ENCODE results near the gene C1QTNF6. TPM values are rescaled to one million over a fixed set of nuclear protein-coding genes. Genes with fewer than 3 reads are reported as not detected.

Gene C1QTNF6
- total RNA-seq, 2 experiments from 2014 or later = 7.3 to 19.6 TPM

DNA sequence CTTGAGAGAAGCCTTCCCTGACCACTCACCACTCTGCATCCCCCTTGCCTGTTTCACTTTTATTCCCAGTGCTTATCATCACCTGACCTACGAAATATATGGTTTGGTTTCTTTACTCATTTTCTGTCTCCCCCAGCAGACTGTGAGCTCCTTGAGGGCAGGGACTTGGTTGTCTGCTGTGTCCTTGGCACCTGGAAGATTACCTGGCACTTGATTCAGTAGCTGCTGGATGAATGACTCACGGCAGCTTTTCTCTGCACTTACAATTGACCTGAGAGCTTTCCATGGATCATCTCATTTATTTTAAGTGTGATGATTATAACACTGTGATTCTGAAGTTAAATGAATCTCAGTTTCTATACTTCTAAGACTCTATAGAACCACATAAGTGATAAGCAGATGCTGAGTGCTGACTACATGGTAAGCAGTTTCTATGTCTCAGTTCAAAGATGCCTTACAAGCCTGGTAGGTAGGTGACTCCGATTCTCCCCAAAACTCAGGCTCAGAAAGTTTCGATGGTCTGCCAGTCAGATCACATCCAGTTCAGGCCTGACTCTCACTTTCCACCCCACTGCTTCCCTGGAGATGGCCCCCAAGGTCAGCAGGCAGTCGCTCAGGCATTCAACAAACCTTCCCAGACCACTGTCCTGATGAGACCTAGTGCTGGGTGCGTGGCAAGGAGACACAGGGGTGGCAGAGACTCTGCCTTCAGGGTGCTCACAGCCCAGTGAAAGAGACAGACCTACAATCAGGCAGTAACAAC, 50.0 kb downstream of the C1QTNF6 start:
- H3K9me2 ChIP-seq (ENCODE audit: insufficient read depth, low read length) = no peaks in the 10 kb centered on the region
- no peak for TF ChIP-seq CTCF (conservative IDR thresholded peaks at IDR 0.05; ENCODE audit: low read length)
- TF ChIP-seq EZH2phosphoT487 (IDR thresholded peaks at IDR 0.05; ENCODE audit: borderline replicate concordance, low read depth, low read length) = no peak
- H3K4me3 ChIP-seq (ENCODE audit: low read depth, low read length, poor library complexity, severe bottlenecking) = no peak overlapping the region
- BruUV-seq (replicated peaks) = no TSS peak
- no peaks in the 10 kb centered on the region for H3K36me3 ChIP-seq (ENCODE audit: insufficient read depth, low read length)
- ChIA-PET POLR2A (no interaction called here), CTCF (ENCODE audit: unreplicated experiment) (no interaction called here)
- H3K4me2 ChIP-seq (ENCODE audit: low read length) = no peak overlapping the region
- no peak overlapping the region for H3K27ac ChIP-seq (ENCODE audit: low read depth, low read length, poor library complexity, severe bottlenecking)
- no peaks in the 10 kb centered on the region for H4K20me1 ChIP-seq (ENCODE audit: insufficient read depth, low read length)
- no peaks in the 10 kb centered on the region for H3K4me1 ChIP-seq (ENCODE audit: insufficient read depth, low read length, poor library complexity, severe bottlenecking)
- H3K9me3 ChIP-seq (ENCODE audit: low read length) = no peaks in the 10 kb centered on the region
- no peaks in the 10 kb centered on the region for H3K79me2 ChIP-seq (ENCODE audit: insufficient read depth, low read depth, low read length)
- no peak for DNase-seq (ENCODE audit: low spot score)
- no peak overlapping the region for H2AFZ ChIP-seq (ENCODE audit: low read length)
- intact Hi-C loops (cut with micrococcal nuclease; ENCODE audit: unreplicated experiment) = no loop called here

DNA sequence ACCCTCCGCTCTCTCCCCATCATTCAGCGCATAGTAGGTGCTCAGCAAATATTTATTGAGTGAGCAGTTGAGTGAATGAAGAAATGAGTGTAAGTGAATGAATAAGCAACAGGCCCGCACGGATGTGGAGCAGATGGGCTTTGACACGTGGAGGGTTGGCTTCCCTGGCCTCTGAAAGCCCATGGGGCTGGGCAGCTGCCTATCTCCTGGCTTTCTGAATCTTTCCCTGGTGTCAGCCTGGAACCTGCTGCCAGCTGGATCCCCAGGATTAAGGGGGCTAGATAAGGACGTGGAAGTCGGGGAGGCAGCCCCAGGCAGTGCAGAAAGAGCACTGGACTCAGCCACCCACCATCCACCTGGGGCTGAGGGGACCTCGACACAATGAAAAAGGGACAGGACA, 50.9 kb downstream of the C1QTNF6 start:
- ChIA-PET CTCF (ENCODE audit: unreplicated experiment) (no interaction called here), POLR2A (no interaction called here)
- Histone ChIP-seq H3K4me3 (ENCODE audit: low read depth, low read length, poor library complexity, severe bottlenecking) (no peak overlapping the region), H2AFZ (ENCODE audit: low read length) (no peak overlapping the region), H3K27ac (ENCODE audit: low read depth, low read length, poor library complexity, severe bottlenecking) (no peak overlapping the region), H3K79me2 (ENCODE audit: insufficient read depth, low read depth, low read length) (no peaks in the 10 kb centered on the region), H3K4me2 (ENCODE audit: low read length) (no peak overlapping the region), H3K9me2 (ENCODE audit: insufficient read depth, low read length) (no peaks in the 10 kb centered on the region), H3K36me3 (ENCODE audit: insufficient read depth, low read length) (no peaks in the 10 kb centered on the region), H3K4me1 (ENCODE audit: insufficient read depth, low read length, poor library complexity, severe bottlenecking) (no peaks in the 10 kb centered on the region), H4K20me1 (ENCODE audit: insufficient read depth, low read length) (no peaks in the 10 kb centered on the region), H3K9me3 (ENCODE audit: low read length) (no peaks in the 10 kb centered on the region)
- no TSS peak for BruUV-seq (replicated peaks)
- DNase-seq (ENCODE audit: low spot score) = no peak
- TF ChIP-seq CTCF (conservative IDR thresholded peaks at IDR 0.05; ENCODE audit: low read length) = no peak
- no peak for TF ChIP-seq EZH2phosphoT487 (IDR thresholded peaks at IDR 0.05; ENCODE audit: borderline replicate concordance, low read depth, low read length)
- intact Hi-C loops (cut with micrococcal nuclease; ENCODE audit: unreplicated experiment) = no loop called here

DNA sequence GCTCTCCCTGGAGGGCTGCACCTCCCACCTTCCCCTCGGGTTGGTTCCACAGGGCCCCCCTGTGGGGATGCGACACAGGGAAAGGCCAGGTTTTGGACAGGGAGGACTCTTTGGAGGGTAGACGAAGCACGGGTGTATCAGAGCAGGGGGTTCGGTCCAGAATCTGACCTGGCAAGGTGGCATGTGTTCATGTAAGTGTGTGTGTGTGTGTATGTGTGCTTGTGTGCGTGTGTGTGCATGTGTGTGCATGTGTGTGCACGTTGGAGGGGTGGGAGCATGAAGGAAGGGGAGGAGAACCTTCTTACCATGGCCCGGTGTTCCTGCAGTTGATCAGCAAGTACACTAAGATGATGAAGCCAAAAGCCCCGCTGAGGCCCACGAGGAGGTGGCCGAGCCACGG, 53.0 kb downstream of the C1QTNF6 start:
- Histone ChIP-seq H3K27ac (ENCODE audit: low read depth, low read length, poor library complexity, severe bottlenecking) (no peak overlapping the region), H3K4me3 (ENCODE audit: low read depth, low read length, poor library complexity, severe bottlenecking) (no peak overlapping the region), H3K9me2 (ENCODE audit: insufficient read depth, low read length) (no peaks in the 10 kb centered on the region), H3K9me3 (ENCODE audit: low read length) (no peaks in the 10 kb centered on the region), H4K20me1 (ENCODE audit: insufficient read depth, low read length) (no peaks in the 10 kb centered on the region), H3K4me1 (ENCODE audit: insufficient read depth, low read length, poor library complexity, severe bottlenecking) (no peaks in the 10 kb centered on the region), H3K4me2 (ENCODE audit: low read length) (no peak overlapping the region), H3K36me3 (ENCODE audit: insufficient read depth, low read length) (no peaks in the 10 kb centered on the region), H2AFZ (ENCODE audit: low read length) (no peak overlapping the region), H3K79me2 (ENCODE audit: insufficient read depth, low read depth, low read length) (no peaks in the 10 kb centered on the region)
- intact Hi-C loops (cut with micrococcal nuclease; ENCODE audit: unreplicated experiment) = no loop called here
- TF ChIP-seq CTCF (conservative IDR thresholded peaks at IDR 0.05; ENCODE audit: low read length) = no peak
- no peak for TF ChIP-seq EZH2phosphoT487 (IDR thresholded peaks at IDR 0.05; ENCODE audit: borderline replicate concordance, low read depth, low read length)
- DNase-seq (ENCODE audit: low spot score) = no peak
- no TSS peak for BruUV-seq (replicated peaks)
- ChIA-PET CTCF (ENCODE audit: unreplicated experiment) (no interaction called here), POLR2A (no interaction called here)
